HFF-Myc (cell line): ENCODE data around the gene EREG.
"Not testable (repeated sequence)": the region's sequence is repeated elsewhere in the genome, so short reads cannot be mapped to it uniquely, and the experiment has no call there.

Experiments used
- DNase-seq: peaks from one replicate; pipeline ENCODE4 v3.0.0-alpha.2; 2011; ENCODE audit warnings: low read depth; ENCODE audit errors: extremely low read depth
- H3K4me3 ChIP-seq: replicated peaks from 2 replicates; pipeline ENCODE4 v1.5.1; 2011; ENCODE audit warnings: low read depth, mild to moderate bottlenecking, control low read depth, low read length
- TF ChIP-seq, protein P1 (sequence below): IDR thresholded peaks from 2 replicates; pipeline ENCODE4 v1.5.1; 2012; ENCODE audit warnings: mild to moderate bottlenecking, low read depth, low read length, control low read depth; ENCODE audit errors: missing control alignments

Gene EREG

GRCh38 chr4:74391890-74392475, 27.0 kb downstream of the EREG start:
- DNase-seq, result no peak
- H3K4me3 ChIP-seq, result no peak overlapping the region
- TF ChIP-seq, protein P1, sequence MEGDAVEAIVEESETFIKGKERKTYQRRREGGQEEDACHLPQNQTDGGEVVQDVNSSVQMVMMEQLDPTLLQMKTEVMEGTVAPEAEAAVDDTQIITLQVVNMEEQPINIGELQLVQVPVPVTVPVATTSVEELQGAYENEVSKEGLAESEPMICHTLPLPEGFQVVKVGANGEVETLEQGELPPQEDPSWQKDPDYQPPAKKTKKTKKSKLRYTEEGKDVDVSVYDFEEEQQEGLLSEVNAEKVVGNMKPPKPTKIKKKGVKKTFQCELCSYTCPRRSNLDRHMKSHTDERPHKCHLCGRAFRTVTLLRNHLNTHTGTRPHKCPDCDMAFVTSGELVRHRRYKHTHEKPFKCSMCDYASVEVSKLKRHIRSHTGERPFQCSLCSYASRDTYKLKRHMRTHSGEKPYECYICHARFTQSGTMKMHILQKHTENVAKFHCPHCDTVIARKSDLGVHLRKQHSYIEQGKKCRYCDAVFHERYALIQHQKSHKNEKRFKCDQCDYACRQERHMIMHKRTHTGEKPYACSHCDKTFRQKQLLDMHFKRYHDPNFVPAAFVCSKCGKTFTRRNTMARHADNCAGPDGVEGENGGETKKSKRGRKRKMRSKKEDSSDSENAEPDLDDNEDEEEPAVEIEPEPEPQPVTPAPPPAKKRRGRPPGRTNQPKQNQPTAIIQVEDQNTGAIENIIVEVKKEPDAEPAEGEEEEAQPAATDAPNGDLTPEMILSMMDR, result no peak

DNA sequence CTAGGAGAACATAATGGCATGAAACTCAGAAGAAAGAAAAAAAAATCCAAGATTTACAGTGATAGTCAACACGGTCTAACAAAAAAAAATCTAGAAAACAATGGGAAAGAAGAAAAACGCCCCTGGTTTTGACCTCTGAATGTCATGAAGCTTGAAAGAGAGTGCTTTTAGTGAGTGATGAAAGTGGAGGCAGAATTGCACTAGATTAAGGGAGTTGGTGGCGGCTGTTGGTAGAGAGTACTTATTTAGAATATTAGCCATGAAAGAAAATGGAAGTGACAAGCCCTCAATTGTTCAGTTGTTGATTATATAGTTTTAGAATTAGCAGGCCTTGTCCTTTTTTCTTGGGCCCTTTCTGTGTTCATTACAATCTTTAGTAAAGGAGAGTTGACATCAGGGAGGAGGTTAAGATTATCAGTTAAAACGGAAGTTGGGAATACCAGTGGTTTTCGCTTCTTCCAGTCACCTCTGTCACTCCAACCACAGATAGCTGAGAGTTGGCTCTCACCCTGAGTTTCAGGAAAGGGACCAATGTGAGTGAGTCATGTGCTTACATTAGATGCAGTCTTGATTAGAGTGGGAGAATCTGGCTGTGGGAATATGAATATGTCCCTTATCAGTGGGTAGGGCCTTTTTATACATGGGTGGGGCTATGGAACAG, 29.7 kb downstream of the EREG start:
- no peak for DNase-seq
- no peak overlapping the region for H3K4me3 ChIP-seq
- TF ChIP-seq, protein P1, result no peak

DNA sequence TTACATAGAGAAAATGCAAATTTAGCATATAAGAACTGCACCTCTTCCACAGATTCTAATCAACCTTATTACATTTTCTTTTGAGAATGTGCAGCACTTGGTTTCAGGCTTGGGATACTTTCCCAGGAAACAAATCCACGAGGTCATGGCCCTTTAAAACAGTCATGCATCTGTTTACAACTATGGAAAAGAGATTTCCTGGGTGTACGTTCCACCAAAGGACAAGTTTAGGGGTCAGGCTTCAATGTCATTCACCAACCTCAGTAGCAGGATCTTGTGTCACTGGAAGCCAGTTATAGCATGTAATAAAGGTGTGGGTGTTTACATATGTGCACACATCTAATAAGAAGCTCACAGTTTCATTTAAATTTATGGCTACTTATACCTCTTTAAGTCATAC, 30.7 kb downstream of the EREG start:
- H3K4me3 ChIP-seq, result no peak overlapping the region
- no peak for DNase-seq
- TF ChIP-seq, protein P1, result no peak

DNA sequence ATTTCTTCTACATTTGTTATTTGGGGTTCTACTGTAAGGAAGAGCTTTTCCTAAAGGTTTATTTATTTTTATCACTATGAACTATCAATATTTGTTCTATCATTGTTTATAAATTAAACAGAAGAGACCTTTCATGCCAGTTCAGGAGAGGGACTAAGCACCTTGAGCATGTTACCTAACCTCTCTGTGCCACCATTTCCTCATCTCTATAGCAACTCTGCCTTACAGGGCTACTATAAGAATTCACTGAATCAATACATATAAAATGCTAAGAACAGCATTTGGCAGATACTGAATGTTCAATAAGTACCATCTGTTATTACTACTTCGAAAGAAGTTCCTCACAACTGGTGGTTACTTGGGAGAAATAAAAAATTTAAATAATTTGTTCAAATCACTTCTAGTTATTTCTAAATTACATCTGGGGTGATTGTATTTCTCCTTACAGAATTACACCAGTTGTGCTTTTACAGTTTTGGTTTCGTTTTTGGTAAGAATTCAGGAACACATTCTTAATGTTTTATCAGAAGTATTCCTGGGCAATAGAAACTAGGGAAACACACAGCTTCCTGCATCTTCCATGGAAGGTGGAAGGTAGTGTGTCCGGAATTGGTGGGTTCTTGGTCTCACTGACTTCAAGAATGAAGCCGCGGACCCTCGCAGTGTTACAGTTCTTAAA, 32.9 kb downstream of the EREG start:
- no peak for DNase-seq
- no peak overlapping the region for H3K4me3 ChIP-seq
- TF ChIP-seq, protein P1, result no peak

DNA sequence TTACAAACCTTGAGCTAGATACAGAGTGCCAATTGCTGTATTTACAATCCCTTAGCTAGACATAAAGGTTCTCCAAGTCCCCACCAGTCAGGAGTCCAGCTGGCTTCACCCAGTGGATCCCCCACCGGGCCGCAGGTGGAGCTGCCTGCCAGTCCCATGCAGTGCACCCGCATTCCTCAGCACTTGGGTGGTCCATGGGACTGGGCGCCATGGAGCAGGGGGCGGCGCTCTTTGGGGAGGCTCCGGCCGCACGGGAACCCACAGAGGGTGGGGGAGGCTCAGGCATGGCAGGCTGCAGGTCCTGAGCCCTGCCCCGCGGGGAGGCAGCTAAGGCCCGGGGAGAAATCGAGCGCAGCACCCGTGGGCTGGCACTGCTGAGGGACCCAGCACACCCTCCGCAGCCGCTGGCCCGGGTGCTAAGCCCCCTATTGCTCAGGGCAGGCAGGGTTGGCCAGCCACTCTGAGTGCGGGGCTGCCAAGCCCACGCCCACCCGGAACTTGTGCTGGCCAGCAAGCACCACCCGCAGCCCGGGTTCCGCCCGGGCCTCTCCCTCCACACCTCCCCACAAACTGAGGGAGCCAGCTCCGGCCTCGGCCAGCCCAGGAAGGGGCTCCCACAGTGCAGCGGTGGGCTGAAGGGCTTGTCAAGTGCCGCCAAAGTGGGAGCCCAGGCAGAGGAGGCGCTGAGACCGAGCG, 34.1 kb downstream of the EREG start:
- H3K4me3 ChIP-seq, DNase-seq: not testable (repeated sequence)

GRCh38 chr4:74400395-74400794, 35.5 kb downstream of the EREG start:
- H3K4me3 ChIP-seq, result no peak overlapping the region
- no peak for DNase-seq
- TF ChIP-seq, protein P1, result no peak
